Midbrain (tissue), 1 donor: Measurements from ENCODE around the gene ARHGAP42.
"Not testable (repeated sequence)": the region's sequence is repeated elsewhere in the genome, so short reads cannot be mapped to it uniquely, and the experiment has no call there.

Source experiments
- DNase-seq: peaks from one replicate; lab custom pipeline; 2025; lab: John Stamatoyannopoulos, UW

ARHGAP42 gene

DNA sequence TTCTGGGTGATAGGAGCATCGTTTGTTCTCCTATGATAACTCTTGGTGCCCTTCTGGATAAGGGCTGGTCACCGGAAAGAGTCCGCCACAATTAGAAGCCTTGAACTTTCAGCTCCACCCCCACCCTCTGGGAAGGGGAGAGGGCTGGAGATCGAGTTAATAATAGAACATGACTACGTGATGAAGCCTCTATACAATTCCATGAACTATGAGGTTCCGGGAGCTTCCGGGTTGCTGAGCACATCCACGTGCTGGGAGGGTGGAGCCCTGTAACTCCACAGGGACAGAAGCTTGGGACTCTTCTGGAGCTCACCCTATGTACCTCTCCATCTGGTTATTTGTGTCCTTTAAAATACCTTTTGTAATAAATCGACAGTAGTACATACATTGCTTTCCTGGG lies 40.3 kb downstream of the ARHGAP42 start:
- DNase-seq, result no peak

DNA sequence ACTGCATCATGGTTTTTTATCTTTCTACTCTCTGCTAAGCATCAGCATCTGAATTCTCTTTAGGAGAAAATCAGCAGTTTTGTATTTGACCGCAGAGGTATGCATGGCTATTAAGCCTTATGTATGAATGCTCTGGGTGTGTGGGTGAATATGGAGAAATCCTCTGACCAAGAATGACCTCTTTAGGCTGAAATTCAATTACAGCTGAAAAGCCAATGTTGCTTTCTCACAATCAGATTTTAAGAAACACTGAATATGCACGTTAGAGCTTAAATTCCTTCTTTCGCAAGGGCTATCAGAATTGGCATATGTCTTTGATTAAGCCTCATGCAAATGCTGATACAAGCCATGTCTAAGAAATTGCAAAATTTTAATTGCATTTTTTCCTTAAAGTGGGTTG lies 43.2 kb downstream of the ARHGAP42 start:
- no peak for DNase-seq

DNA sequence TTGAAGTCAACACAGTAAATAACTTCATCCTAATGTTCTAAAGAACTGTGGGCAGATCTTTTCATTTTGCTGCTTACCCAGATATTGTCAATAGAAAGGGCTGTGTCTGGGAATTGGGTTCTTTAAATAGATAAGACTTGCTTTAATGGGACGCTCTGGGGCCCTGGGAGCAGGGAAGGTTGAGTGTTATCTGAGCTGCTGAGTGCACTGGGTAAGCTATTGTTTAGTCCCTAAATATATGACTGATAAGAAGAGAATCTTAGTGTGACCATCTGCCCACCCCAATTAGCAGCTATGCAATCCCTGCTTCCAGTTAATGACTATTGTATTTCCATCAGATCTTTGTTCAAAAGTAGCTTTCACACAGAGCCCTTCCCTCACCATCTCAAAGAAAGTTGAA lies 44.4 kb downstream of the ARHGAP42 start:
- DNase-seq, result no peak

DNA sequence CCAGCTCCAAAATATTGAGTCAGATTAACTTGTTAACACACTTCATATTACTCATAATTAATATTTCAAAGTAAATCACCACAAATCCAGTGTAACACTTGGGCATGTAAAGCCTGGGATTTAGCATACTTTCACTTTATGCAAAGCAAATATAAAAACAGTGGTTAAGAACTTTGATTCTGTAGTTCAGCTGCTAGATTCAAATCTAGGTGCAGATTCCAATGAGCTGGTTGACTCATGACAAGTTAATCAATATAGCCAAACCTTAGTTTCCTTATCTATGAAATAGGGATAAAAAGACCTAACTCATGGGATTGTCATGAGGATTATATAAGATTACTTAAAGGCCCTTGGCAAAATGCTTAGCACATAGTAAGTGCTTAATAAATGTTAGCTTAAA lies 45.9 kb downstream of the ARHGAP42 start:
- DNase-seq, result no peak

- no peak for DNase-seq
These were observed 47.8 kb downstream of the ARHGAP42 start for GRCh38 chr11:100734743-100735527.

- DNase-seq, result no peak
These were observed 49.0 kb downstream of the ARHGAP42 start for GRCh38 chr11:100735949-100736675.

- no peak for DNase-seq
These were observed 51.7 kb downstream of the ARHGAP42 start for GRCh38 chr11:100738701-100739270.

DNA sequence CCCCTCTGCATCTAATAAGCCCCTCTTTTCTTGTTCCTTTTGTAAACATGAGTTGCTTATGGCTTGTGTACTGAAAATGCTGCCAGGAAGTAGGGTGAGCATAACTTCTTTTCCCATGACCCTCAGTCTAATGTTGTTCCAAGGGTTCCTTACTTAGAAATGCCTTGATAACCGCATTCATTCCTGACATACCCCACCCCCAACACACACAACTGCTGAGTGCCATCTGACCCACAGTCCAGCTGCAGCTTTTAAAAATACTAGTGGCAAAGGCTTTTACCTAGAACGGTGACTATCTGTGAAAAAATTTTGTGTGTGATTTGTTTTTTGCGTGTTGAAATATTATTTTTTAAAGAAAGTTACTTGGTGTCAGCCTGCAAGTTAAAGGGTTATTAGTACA lies 52.6 kb downstream of the ARHGAP42 start:
- no peak for DNase-seq

DNA sequence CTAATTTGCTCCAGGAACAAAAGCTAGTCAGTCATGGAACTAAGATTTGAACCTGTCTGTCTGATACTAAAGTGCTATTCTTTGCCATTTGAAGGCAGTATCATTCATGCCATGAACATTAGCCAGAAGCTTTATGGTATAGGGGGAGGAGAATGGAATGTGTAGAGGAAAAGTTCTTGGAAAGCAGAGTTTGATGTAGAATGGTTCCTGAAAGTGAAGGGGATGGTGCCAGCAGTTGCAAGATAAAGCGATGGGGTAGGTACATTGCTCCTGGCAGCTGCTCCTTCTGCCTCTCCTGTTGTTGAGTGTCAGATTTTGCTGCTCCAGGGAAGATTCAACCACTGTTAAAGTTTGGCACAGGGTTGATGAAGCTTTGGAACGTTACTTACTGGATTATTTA lies 53.4 kb downstream of the ARHGAP42 start:
- no peak for DNase-seq

- DNase-seq, result no peak
These were observed 55.0 kb downstream of the ARHGAP42 start for GRCh38 chr11:100741866-100742625.

DNA sequence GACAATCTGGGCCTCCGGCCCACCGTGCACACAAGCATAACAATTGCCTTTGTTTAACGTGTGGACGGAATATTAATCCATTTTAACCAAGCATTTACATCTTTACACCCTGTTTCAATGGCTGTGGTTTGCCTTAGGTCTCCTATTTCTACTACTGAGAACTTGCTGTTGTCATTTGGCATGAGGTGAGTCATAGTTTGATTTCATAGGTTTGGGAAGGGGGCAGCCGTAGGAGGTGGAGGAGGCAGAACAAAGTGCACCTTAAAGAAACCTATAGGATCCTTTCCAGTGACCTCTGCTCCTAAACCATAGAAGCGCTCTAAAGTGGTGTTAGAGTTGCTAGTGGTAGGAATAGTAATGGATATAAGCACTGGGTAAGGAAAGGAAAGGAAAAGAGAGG lies 59.4 kb downstream of the ARHGAP42 start:
- no peak for DNase-seq

DNA sequence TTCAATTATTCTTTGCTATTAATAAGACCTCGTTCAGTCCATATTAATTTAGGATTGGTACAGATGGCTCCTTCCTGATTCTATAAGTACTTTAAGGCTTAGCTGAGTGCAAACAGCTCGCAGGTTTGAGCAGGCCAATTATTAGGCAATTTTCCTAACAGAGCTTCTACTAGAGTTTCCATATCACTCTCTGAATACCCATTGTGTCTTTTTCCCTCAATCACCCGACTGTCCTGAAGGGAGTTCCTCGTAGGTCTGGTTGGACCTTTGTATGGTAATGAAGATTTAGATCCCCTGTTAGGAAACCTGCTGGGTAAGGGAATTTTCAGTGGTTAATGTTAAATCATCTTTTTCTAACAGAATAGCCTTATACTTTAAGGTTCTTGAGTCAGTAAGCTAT lies 61.1 kb downstream of the ARHGAP42 start:
- no peak for DNase-seq

GRCh38 chr11:100749887-100750565 lies 62.9 kb downstream of the ARHGAP42 start:
- DNase-seq, result not testable (repeated sequence)

- not testable (repeated sequence) for DNase-seq
These were observed 63.4 kb downstream of the ARHGAP42 start for GRCh38 chr11:100750566-100750891.

- no peak for DNase-seq
These were observed 65.5 kb downstream of the ARHGAP42 start for GRCh38 chr11:100752371-100753171.

- DNase-seq, result no peak
These were observed 66.1 kb downstream of the ARHGAP42 start for GRCh38 chr11:100753172-100753543.

- DNase-seq, result no peak
These were observed 66.5 kb downstream of the ARHGAP42 start for GRCh38 chr11:100753571-100753970.

GRCh38 chr11:100756559-100756958 lies 69.5 kb downstream of the ARHGAP42 start:
- DNase-seq, result no peak

DNA sequence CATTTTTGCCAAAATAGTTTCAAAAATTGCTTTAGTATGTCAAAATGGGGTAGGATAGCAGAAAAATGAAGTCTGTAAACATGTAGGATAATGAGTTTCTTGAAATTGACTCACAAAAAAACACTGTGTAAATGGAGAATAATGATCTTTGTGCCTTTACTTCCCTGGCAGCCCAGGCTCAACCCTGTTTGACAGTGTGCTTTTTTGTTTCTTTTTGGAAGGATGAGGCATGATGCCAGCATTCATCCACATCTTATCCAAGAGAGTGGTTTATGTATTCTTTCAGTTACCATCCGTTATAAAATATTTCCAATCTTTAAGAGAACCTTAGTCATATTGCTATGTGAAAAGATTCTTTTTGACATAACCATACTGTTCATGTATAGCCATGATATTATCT lies 70.6 kb downstream of the ARHGAP42 start:
- DNase-seq, result peak; percentile 20

GRCh38 chr11:100759106-100759505 lies 72.0 kb downstream of the ARHGAP42 start:
- no peak for DNase-seq

DNA sequence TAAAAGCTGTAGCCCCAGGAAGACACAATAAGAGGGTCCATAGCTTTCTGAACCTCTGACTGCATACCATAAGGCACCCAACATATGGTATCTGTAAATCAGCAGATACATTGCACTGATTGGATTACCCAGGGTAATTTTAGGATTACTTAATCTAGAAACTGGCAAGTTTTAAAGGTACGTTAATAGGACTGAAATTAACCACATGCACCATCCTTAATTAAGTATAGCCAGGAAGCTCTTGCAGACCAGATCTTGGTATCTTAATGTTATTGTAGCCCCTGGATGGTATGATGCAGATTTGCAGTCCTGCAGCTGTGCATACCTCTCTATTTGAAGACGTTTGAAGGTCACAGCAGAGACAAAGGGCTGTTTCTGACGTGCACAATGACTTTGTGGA lies 72.8 kb downstream of the ARHGAP42 start:
- DNase-seq, result no peak
